ENCODE data around the gene CD80.
"Not testable (repeated sequence)": the region's sequence is repeated elsewhere in the genome, so short reads cannot be mapped to it uniquely, and the experiment has no call there.

CD80 gene, protein sequence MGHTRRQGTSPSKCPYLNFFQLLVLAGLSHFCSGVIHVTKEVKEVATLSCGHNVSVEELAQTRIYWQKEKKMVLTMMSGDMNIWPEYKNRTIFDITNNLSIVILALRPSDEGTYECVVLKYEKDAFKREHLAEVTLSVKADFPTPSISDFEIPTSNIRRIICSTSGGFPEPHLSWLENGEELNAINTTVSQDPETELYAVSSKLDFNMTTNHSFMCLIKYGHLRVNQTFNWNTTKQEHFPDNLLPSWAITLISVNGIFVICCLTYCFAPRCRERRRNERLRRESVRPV

DNA sequence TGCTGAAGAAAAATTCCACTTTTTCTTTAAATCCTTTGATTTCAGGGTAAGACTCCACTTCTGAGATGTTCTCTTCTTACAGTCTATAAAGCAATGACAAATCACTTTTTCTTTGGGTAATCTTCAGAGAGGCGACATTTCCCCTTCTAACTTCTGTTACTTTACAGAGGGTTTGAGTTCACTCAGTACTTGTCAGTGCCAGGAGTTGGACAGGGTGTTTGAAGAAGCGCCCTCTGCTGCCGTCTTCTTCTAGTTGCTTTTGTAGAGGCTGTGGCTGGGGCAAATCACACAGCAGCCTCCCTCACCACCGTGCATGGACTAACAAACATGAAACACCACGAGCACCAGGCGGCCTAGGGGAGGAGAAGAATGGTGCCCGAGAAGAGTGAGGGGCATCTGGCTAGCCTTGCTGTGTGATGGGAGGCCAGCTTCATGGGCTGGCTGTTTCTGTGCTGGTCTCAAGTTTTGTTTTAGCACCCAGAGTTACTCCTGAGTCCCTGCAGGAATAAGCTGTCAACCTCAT lies at the start of gene CD80:
TSS of gene CD80 (minus strand) at position 174 of the 523 bp plus-strand sequence. CDS start 1,886 bp downstream, outside the sequence.
- peak; percentile 70 for DNase-seq

DNA sequence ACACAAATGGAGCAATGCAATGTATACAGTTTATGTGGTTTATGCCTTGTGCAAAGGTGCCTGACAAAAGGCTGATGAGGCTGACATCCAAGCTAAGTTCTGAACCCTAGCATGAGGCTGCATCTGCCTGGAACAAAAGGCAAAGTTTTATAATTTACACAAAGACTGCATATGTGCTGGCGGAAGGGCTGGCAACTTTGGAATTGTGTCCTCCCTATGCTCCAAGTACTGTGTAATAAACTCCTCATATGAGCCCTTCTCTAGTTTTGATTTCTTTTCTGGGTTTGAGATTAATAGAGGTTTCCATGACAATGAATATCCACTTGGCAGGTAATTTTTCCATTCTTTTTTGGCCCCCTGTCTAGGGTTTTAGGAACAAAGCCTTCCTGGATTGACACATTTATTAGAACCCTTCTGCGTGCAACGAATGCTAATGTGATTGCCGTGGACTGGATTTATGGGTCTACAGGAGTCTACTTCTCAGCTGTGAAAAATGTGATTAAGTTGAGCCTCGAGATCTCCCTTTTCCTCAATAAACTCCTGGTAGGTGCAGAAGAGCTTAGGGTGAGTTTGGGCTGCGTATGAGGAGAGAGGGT lies 49.1 kb upstream of the CD80 start:
- DNase-seq: no peak

DNA sequence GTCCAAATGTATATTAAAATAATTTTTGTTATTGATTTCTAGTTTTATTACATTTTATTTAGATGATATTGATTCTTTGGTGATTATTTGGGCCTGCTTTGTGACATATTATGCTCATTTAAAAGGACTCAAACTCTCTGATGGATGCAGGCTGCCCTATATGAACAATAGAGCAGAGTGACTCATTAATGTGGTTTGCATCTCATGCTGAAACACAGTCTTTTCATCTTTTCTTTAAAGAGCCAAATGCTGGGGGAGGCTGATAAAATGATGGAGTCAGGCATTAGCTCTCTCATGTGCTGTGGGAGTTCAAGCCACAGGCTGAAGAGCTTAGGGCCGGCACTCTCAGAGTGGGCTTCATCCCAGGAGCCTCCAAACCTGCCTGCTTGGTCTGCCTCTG lies 45.5 kb upstream of the CD80 start:
- no peak for DNase-seq

DNA sequence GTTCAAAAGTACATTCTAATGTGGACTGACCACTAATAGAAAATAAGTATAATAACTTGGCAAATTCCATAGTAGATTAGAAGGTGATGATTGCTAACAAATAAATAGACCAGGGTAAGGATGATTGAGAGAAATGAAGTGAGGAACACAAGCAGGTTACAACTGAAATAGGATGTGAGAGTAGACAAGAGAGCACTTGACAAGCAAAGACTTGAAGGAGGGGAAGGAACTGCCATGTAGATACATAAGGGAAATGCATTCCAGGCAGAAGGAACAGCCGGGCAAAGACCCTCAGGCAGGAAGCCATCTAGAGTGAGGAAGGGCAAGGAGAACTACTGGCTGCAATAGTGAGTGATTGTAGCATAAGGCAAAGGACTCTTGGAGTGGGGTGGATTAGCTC lies 43.3 kb upstream of the CD80 start:
- DNase-seq: no peak

DNA sequence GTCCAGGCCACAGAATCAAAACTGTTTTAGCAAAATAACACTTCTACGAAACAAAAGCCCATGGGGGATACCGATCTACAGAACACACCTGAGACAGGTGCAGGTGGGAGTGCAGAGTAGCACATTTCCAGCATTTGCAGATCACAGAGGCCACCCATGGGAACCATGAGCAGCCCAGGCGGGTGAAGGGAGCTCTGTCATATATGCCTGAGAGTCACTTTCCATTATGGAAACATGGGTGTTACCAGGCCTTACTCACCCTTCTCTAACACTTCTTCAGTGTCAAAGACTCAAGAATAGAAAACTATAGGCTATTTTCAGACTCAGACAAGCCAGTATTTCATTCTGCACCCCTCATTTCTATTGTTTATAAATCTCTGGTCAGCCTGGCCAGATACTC lies 41.7 kb upstream of the CD80 start:
- no peak for DNase-seq

DNA sequence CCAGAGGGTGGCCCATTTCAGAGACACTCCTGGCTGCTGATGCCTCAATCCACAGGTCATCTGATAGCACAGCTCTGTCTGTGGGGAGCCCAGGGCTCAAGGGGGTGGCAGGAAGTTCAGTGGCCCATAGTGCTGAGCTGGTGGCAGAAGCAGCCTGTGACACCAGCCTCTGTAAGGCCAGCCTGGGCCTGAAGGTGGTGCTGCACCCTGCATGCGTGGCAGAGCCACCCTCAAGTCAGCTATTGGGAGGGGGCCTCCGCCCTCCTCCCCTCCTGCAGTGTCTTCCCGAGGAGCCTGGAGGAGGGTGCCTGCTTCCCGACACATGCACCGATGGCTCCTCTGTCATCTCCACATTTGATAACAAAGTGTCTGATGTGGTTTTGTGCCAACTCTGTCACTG lies 41.3 kb upstream of the CD80 start:
- DNase-seq: peak; percentile 14

DNA sequence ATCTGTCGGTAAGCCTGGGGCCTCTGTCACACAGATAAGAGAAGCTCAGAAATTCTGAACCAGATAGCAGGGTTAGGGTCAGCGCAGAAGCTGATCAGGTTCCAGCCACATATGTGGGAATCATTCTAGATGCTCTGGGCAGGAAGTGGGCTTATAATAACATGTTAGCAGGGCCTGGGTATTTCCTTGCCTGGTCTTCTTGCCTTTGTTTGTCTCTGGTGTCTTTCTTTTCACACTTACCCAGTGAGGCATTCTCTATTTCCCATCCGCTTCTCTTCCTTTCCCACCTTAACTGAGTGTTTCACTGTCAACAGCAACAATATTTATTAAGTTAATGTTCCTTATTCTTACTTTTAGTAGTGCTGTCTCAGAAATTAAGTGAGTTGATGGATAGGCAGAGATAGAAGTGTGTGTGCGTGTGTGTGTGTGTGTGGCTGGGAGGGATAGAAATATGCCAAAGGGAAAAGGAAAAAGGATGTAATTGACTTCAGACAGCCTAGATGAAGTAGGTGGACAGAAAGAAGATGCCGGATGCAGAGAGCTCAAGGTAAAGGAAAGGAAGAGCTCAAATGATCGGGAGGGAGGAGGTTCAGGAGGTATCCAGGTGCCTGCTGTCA lies 40.3 kb upstream of the CD80 start:
- DNase-seq: no peak

DNA sequence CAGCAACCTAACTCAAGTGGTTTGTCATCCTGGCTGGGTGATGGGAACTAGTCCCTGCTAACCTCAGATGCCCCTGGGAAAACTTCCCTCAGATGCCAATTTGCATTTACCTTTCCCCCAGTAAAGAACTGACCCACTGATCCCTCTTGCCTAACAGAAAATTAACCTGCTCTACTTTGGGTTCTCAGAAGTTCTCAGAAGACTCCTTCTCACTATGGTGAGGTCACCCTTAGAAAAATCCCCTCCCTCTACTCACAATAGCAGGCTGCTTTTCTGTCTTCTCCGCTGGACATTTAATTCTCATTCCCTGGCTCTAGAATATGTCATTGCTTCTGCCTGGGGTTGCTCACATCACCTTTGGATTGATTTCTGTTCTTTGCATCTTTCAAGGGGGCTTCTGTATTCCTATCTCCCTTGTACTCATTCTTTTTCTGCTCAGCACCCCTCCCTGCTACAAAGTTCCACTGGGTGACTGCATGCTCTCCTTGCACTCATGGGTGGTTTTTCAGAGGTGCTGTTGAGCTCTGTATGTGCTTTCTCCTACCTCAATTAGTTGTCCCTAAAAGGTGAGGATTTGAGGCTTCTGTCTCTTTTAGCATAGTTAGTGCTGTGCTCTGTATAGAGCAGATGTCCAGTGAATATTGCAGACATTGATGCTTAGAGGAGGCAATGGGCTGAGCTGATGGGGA lies 39.1 kb upstream of the CD80 start:
- no peak for DNase-seq

DNA sequence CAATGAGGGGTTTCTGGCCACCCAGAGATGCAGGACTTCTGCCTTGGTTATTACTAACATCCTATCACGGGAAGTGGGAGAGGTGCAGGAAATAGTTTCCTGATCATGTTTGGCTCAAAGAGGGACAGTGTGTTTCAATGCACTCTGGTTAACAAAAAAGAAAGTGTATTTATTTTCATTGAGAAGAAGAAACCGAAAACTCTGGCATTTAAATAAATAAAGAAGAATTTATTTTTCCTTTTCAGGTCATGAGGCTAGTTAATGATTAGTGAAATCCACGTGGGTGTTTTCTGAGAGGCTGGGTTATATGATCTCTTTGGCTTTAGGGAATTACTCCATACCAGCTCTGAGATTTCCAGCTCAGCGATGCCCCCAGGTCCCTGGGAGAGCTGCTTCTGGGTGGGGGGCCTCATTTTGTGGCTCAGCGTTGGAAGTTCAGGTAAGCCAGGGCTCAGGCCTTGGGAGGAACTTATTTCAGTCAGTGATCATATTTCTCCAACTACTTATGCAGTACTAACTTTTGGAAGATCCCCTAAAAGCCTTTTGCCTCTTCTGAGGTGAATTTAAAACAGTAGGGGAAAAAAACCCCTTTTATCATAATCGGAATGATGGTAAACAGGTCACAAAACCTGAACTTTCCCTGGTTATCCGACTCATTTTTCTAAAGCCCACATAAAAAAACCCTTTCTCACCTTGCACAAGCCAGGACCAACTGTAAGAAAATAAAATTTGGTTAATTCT lies 38.3 kb upstream of the CD80 start, which contains the start of gene PLA1A:
TSS of gene PLA1A (plus strand) at position 338 of the 741 bp plus-strand sequence. CDS start at position 367, 29 bp downstream.
- DNase-seq: no peak

DNA sequence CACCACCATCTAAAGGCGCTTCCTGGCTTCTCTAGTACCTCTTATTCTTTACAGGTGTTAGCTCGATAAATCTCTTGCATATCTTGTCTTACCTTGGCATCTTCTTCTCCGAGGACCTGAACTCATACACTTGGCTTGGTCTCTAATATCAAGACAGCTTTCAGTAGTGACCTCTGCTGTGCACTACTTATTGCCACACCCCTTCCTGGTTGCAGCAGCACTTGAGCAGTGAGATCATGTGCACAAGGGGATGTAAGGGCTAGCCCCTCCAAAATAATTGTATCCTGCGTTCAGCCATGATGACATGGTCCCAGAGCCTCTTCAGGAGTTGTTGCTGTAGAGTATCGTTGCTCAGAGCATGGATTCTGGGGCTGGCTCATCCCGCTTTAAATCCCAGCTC lies 37.0 kb upstream of the CD80 start:
- no peak for DNase-seq

DNA sequence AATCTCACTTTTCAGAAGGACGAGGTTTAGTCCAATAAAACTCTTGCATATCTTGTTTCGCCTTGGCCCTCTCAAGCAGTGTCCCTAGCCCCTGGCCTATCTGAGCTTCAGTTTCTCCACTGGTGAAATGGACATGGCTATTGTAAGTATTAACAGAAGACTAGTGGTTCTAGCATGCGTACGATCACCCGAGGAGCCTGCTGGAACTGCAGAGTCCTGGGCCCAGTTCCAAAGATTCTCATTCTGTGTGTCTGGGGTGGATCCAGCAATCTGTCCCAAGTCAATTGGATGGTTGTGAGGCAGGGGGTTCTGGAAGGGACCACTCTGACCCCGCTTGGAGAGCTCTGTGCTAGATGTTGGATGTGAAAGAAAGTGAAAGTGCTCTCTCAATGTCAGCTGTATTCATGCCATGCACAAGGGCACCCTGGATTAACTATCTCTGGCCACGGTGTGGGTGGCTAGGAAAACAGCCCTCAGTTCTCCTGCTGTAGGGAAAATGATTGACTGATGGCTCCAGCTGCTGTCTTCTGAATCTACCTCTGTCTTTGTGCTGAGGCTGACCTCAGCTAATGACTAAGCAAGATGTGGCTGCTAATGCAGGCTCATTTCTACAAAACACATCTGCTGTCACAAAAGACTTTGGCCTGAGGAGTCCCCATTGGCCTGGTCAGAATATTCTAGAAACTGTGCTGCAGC lies 36.4 kb upstream of the CD80 start:
- no peak for DNase-seq

DNA sequence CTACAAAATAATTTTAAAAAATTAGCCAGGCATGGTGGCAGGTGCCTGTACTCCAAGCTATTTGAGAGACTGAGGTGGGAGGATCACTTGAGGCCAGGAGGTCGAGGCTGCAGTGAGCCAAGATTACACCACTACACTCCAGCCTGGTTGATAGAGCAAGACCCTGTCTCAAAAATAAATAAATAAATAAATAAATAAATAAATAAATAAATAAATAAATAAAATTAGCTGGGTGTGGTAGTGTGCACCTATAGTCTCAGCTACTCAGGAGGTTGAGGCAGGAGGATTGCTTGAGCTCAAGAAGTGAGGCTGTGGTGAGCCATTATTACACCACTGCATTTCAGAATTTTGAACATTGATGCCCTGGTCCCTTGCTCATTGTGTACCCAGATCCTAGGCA lies 35.5 kb upstream of the CD80 start:
- not testable (repeated sequence) for DNase-seq

DNA sequence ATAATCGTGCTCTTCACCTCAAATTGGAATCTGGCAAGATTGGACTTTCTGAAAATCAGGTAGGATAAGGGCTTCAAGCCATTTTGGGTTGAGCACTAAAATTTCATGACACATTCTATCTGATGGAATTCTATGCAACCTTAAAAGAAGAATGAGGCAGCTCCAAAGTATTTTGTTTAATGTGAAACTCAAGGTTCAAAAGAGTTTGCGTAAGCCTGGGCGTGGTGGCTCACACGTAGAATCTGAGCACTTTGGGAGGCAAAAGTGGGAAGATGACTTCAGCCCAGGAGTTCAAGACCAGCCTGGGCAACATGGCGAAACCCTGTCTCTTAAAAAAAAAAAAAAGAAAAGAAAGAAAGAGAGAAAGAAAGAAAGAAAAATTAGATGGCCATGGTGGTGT lies 34.7 kb upstream of the CD80 start:
- DNase-seq: no peak

DNA sequence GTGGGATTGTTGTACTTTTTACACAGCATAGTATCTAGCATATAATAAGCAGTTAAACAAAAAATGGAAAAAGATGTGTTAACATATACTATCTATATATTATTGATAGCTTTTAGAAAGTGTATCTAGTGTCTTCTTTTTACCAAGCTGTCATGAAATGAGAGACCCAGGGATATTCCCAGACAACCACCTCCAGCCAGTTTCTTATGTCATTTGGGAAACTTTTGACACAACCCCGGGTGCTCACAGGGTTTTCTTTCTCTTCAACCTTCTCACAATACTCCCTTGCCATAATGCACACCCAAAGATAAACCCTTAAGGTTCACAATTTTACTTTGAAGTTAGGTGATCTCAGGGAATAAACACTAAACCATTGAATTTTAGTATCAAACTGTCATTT lies 33.4 kb upstream of the CD80 start:
- no peak for DNase-seq

DNA sequence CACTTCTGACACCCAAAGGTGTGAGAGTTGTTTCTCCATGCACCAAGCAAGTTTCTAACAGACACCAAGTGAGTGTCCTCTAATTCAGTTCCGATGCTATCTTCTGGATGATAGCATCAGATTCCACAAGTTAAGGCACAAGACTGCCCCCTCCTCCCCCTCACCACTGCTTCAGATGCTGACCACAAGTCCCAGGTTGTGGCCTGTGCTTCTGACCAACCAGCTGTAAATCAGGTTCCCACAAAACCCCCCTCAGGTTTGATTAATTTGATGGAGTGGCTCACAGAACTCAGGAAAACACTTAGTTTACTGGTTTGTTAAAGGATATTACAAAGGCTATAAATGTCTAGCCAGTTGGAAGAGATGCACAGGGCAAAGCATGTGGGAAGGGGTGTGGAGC lies 31.3 kb upstream of the CD80 start:
- no peak for DNase-seq

DNA sequence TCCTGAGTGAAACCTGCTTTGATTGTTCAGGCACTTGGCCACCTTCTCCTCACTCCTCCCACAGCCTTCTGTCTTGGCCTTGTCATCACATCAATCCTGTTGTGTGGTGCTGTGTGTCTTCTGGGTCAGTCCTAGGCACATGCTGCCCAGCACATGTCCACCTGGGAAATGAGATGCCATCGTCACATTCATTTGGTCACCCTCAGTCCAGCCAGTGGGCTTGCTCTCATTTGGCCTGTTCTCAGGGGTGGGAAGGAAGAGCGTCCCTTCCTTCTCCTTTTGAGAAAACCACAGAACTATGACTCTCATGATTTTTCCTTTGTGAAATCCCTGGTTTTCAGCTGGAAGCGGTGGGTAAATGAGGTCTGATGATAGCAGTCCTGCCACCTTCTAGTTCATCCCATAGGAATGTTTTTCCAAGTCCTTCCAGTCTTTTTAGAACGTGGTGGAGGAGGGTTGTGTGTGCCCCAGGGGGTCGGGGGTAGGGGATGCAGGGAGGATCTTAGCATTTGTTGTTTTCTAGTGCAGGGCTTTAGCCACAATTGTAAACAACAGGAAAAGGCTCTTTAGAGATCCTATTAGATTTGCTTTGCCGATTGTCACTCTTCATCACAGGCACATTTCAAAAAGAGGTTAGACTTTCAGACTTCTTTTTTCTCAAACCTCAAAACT lies 29.8 kb upstream of the CD80 start:
- no peak for DNase-seq

DNA sequence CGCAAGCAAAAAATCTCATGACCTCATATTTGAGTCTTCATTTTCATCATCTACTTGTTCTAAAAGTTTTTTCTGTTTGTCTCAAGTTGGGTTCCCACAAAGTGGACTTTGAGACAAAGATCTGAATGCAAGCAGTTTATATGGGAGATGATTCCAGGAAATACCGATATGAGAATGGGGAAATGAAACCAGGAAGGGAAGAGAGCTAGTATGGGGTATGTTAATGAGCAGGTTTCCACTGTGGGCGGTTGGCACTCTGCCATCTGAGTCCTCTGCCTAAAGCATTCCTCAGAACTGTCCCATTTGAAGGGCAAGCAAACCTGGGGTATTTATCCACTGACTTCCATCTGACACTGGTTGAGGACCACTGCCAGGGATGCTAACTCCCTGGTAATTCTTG lies 28.7 kb upstream of the CD80 start:
- DNase-seq: peak; percentile 15

DNA sequence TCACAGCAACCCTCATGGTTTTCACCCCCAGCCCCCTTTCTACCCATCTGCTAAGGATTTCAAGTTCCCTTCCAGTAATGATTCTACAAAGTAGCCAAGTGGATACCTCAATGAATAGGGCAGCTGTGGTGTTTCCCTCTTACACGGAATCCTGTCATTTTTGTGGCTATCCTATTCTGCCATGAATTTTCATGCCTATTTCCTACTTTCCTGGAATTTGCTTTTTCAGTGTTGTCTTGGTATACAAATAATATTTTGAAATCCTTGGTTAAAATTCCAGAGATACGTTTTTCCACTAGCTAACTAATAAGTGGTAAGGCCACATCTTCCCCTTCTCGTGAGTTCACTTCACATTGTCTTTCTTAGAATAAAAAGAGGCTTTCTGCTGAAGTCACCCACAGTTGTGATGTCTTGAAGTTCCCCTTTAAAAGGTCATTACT lies 27.3 kb upstream of the CD80 start:
- DNase-seq: no peak

DNA sequence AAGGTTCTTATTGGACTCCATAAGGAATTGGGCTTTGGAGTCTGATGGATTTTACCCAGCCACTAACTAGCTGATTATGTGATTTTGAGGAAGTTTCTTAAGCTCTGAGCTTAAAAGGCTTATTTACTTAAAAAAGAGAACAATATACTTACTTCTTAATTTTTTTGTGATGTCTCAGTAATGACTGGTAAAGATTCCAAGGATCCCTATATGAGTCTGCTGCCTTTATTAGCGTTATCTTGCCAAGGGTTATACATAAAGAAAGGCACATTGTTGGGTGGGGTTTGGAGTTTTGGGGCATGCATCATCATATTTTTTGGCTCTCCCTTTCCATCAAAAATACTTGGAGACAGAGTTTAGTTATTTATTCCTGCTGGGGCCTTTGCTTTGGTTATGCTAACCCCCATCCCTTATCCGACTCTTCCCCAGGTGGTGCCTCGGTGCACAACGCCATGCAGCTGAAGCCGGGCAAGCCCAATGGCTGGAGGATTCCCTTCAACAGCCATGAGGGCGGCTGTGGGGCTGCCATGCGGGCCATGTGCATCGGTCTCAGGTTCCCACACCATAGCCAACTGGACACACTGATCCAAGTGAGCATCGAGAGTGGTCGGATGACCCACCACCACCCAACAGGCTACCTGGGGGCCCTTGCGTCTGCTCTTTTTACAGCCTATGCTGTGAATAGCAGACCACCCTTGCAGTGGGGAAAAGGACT lies 26.6 kb upstream of the CD80 start:
- DNase-seq: no peak

DNA sequence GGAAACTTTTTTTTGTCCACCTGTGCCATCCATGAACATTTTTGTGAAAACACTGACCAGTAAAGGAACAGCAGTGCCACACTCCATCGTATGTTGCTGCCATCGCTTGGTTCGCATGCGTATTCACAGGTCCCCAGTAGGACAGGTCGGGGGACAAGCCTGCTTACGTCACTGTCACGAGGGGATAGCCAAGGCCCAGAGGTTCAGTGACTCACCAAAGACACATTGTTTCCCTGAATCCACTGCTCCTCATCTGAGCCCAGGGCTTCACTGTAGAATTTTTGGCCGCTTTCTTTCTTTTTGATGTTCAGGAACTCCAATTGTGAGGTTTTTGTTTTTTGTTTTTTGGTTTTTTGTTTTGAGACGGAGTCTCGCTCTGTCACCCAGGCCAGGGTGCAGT lies 25.8 kb upstream of the CD80 start:
- DNase-seq: no peak

DNA sequence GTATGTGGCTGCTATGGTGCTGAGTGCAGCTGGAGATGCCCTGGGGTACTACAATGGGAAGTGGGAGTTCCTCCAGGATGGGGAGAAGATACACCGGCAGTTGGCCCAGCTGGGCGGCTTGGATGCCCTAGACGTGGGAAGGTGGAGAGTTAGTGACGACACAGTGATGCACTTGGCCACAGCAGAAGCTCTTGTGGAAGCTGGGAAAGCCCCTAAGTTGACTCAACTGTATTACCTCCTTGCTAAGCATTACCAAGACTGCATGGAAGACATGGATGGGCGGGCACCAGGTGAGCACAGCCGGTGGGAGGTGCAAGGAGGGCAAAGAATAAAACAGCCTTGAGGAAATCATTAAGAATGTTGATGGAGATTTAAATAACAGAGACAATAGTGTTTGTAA lies 22.8 kb upstream of the CD80 start:
- DNase-seq: peak; percentile 23

Data from CD4-positive, alpha-beta T cell treated with Interleukin-10 for 1 hour (primary cell).